Subcutaneous adipose tissue (tissue), 4 donors: Measurements from ENCODE around the gene FAM180B. TPM values are rescaled to one million over a fixed set of nuclear protein-coding genes. Genes with fewer than 3 reads are reported as not detected.

Experiments used
- total RNA-seq, 4 donors: library from RNA; depleted of rRNA; stranded (reverse); fragments of >200 nt; gene quantifications; one replicate each; pipeline ENCODE4 v1.1.0, GENCODE V29; 2016
- TF ChIP-seq, protein P1 (sequence below): fragments of 450-650 bp; IDR thresholded peaks from one replicate; pipeline ENCODE4 v1.5.1; 2016; ENCODE audit warnings: low read depth, mild to moderate bottlenecking, control low read depth, antibody characterized with exemption, moderate library complexity

FAM180B gene, protein sequence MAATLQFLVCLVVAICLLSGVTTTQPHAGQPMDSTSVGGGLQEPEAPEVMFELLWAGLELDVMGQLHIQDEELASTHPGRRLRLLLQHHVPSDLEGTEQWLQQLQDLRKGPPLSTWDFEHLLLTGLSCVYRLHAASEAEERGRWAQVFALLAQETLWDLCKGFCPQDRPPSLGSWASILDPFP
- 1 to 10 TPM in 3 of 4 donors, under 1 TPM in 1; 0.82 to 4.6 (median 1.7) TPM for total RNA-seq

DNA sequence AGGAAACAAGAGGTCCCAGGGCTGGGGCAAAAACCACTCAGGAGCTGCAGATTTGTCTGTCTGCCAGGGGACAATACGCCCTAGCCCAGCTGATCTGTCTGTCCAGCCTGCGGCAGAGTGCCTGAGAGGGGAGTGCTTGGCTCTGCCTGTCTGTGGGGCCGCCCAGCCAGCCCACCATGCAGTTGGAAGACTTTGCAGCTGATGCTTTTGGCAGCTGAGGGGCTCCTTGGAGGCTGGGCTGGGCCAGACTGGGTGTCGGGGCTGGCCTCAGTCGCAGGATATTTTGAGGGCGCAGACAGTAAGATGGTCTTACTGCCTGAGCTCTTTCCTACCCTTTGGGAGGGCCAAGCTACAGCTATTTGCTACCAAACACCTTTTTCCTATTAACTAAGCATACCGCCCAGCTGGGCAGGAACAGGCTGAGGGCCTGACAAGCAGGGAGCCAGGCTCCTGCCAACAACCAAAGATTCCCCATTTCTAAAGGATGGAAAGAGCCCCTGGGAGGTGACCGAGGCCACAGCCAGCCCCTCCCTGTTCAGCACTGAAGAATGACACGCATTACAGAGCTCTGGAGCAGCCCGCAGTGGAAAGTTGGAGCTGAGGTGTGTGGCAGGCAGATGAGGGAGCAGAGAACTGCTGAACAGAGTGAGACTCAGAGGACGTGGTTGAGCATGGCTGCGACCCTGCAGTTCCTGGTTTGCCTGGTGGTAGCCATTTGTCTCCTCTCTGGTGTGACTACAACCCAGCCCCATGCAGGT, at the start of gene FAM180B:
FAM180B (plus strand) TSS at position 581 of the 758 bp plus-strand sequence; CDS start at position 672, 91 bp downstream.
- TF ChIP-seq, protein P1, sequence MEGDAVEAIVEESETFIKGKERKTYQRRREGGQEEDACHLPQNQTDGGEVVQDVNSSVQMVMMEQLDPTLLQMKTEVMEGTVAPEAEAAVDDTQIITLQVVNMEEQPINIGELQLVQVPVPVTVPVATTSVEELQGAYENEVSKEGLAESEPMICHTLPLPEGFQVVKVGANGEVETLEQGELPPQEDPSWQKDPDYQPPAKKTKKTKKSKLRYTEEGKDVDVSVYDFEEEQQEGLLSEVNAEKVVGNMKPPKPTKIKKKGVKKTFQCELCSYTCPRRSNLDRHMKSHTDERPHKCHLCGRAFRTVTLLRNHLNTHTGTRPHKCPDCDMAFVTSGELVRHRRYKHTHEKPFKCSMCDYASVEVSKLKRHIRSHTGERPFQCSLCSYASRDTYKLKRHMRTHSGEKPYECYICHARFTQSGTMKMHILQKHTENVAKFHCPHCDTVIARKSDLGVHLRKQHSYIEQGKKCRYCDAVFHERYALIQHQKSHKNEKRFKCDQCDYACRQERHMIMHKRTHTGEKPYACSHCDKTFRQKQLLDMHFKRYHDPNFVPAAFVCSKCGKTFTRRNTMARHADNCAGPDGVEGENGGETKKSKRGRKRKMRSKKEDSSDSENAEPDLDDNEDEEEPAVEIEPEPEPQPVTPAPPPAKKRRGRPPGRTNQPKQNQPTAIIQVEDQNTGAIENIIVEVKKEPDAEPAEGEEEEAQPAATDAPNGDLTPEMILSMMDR = no peak

DNA sequence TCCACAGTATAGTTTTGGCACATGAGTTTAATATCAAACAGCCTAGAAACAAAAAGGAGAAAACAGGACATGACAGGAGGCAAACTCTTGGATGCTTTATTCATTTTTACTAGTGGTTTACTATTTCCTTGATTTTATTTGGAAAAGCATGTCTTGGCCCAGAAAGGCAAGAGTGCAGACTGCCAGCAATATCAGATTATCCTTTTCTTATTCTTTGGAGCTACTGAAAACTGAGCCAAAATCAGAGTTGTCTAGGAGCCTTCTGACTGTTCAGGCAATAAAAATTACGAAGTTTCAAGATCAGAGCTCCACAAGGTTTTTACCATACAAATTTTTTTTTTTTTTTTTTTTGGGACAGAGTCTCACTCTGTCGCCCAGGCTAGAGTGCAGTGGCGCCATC, 49.6 kb upstream of the FAM180B start:
- TF ChIP-seq, protein P1 = no peak

DNA sequence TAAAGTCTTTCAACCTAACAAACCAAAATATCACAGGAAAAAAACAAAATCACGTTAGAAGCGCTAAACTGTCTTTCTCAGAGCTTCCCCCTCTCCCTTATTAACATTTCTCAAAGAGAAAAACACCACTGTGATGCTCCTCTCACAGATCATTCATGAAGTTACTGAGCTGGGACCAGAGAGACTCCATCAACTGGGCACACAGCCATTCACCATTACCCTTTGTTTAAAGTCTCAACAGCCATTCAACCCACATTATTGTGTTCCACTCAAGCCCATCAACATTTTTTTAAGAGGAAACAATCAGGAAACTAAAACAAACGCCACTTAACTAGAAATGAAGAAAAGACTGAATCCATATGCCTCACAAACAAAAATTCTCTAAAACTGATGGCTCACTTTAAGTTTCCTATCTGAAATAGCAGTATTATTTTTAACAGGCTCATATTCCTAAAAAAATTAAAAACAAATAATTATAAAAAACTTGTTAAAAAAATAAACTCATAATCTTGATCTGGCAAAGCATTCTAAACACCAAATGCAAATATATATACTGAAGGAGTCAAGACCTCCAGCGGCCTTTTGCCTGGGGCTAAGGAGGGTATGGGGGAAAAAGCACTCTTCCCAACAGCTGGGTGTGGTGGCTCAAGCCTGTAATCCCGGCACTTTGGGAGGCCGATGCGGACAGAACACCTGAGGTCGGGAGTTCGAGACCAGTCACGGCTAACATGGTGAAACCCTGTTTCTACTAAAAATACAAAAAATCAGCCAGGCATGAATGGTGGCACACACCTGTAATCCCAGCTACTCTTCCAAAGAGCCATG, 47.5 kb upstream of the FAM180B start:
- TF ChIP-seq, protein P1 = no peak

DNA sequence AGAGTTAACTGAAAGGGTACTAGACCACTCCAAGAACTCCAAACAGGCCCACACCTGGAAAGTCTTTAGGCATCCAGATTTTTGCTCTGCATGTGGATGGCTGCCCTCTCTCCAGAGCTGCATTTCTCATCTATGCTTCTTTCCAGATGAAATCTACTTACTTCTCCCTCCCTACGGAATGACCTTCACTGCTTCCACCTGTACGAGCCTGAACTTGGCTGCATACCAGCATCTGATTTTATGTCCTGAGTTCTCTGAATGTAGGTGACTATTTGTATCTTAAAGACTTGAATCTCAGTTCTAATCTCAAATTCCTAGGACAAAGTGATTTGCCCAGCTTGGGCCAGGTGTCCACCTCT, 46.8 kb upstream of the FAM180B start:
- TF ChIP-seq, protein P1 = no peak

DNA sequence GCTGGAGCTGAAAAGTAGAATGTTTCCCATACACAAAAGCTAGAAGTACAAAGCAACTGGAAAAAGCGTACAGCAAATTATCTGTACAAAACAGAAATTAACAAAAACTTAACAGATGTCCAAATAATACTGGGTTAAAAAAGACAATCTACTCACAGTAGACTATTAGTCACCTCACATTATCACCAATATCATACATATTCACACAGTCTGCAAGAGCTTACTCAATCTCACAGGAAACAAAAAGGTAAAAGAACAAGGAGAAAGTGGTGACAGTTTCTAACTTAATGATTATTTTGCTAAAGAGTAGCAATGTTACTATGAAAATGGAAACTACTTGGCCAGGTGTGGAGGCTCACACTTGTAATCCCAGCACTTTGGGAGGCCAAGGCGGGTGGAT, 45.4 kb upstream of the FAM180B start:
- TF ChIP-seq, protein P1 = no peak

DNA sequence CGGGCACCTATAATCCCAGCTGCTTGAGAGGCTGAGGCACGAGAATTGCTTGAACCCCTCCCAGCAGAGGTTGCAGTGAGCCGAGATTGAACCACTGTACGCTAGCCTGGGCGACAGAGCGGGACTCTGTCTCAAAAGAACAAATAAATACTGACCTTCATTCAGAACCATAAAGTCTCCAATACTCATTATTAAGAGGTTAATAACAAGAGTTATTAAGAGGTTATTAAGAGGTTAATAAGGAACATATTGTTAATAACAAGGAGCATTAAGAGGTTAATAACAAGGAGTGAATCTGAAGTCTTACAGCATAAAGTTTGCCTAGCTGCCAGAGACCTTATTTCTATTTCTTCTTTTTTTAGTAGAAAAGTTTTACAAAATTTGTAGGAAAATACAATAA, 41.2 kb upstream of the FAM180B start:
- TF ChIP-seq, protein P1 = no peak
